H1 (cell line): ENCODE results near the gene PRRT1. TPM values are rescaled to one million over a fixed set of nuclear protein-coding genes. Genes with fewer than 3 reads are reported as not detected.
A peak's percentile ranks its signal among the peaks of the same experiment; 100 is the strongest.

Experiments
- CTCF ChIA-PET: fragments of 300-600 bp; sonication (Branson Sonifier 250); formaldehyde crosslinking; loops from one replicate; lab custom pipeline; 2021; ENCODE audit not compliant: partially characterized antibody; lab: Charles Lee
- POLR2A ChIA-PET: fragments of 300-600 bp; sonication (Branson Sonifier 250); formaldehyde crosslinking; loops from one replicate; lab custom pipeline; 2021; ENCODE audit warnings: inconsistent platforms; ENCODE audit not compliant: partially characterized antibody; lab: Charles Lee
- DNase-seq, 2 experiments: peaks; one replicate each; pipeline versions ENCODE4 v3.0.0 to v3.0.0-alpha.2; 2010 to 2022; ENCODE audit warnings: low spot score in 2 of 2, low read depth in 1 of 2, mixed read lengths in 1 of 2
- FAIRE-seq: peaks from 2 replicates; lab custom pipeline; 2011; peaks lifted over from hg19 to GRCh38; lab: Jason Lieb, UNC
- H2AFZ ChIP-seq: 2 replicates; pipeline ENCODE4 v1.8.1; 2012; ENCODE audit warnings: low read length, inconsistent platforms
- H2AK5ac ChIP-seq: 2 replicates; pipeline ENCODE4 v1.6.1; 2013; ENCODE audit warnings: low read depth, low read length
- H2BK120ac ChIP-seq: replicated peaks from 2 replicates; pipeline ENCODE3; 2013; ENCODE audit warnings: low read depth, low read length, inconsistent platforms
- H2BK12ac ChIP-seq: 2 replicates; pipeline ENCODE4 v1.6.1; 2013; ENCODE audit warnings: low read depth, low read length
- H2BK15ac ChIP-seq: 2 replicates; pipeline ENCODE4 v1.6.1; 2013; ENCODE audit warnings: low read length
- H2BK20ac ChIP-seq: 2 replicates; pipeline ENCODE4 v1.6.1; 2013; ENCODE audit warnings: low read length
- H2BK5ac ChIP-seq: 2 replicates; pipeline ENCODE4 v1.6.1; 2013; ENCODE audit warnings: low read depth, low read length
- H3K14ac ChIP-seq: 2 replicates; pipeline ENCODE4 v1.6.1; 2013; ENCODE audit warnings: inconsistent platforms; ENCODE audit not compliant: insufficient read length
- H3K18ac ChIP-seq: 2 replicates; pipeline ENCODE4 v1.6.1; 2013; ENCODE audit warnings: low read length; ENCODE audit errors: extremely low read depth
- H3K23ac ChIP-seq: 2 replicates; pipeline ENCODE4 v1.6.1; 2013; ENCODE audit warnings: inconsistent platforms; ENCODE audit not compliant: insufficient read length
- H3K23me2 ChIP-seq: 2 replicates; pipeline ENCODE4 v1.6.1; 2013; ENCODE audit warnings: low read depth, low read length
- H3K27ac ChIP-seq: 2 replicates; pipeline ENCODE4 v1.6.1; 2011; ENCODE audit warnings: low read depth, low read length, inconsistent platforms
- H3K27me3 ChIP-seq, 4 experiments: replicated peaks in 1 of 4; 1 replicate in 1 of 4; 2 replicates in 3 of 4; pipeline versions ENCODE4 v1.6.1 to v1.8.1; 2011 to 2013; ENCODE audit warnings: low read length in 3 of 4, mild to moderate bottlenecking in 3 of 4, inconsistent platforms in 2 of 4, mixed read lengths in 2 of 4, moderate library complexity in 1 of 4; ENCODE audit not compliant: control insufficient read depth in 3 of 4, insufficient read depth in 3 of 4; ENCODE audit errors: extremely low read depth in 1 of 4
- H3K36me3 ChIP-seq, 4 experiments: 2 replicates each; pipeline versions ENCODE4 v1.6.1 to v1.8.1; 2011 to 2013; ENCODE audit warnings: mild to moderate bottlenecking in 4 of 4, low read length in 3 of 4, moderate library complexity in 2 of 4, control low read depth in 1 of 4, inconsistent platforms in 1 of 4; ENCODE audit not compliant: insufficient read depth in 4 of 4, control insufficient read depth in 2 of 4
- H3K4ac ChIP-seq: replicated peaks from 2 replicates; pipeline ENCODE3; 2013; ENCODE audit warnings: low read length, low read depth, mixed read lengths, inconsistent platforms; ENCODE audit not compliant: insufficient read length
- H3K4me1 ChIP-seq, 4 experiments: replicated peaks in 1 of 4; 1 replicate in 1 of 4; 2 replicates in 3 of 4; pipeline versions ENCODE4 v1.6.1 to v1.8.1; 2011 to 2013; ENCODE audit warnings: low read length in 3 of 4, inconsistent platforms in 2 of 4, mixed read lengths in 1 of 4; ENCODE audit not compliant: insufficient read depth in 4 of 4, control insufficient read depth in 3 of 4
- H3K4me2 ChIP-seq, 2 experiments: 2 replicates each; pipeline versions ENCODE4 v1.6.1 to v1.8.1; 2011 to 2013; ENCODE audit warnings: low read depth in 2 of 2, low read length in 2 of 2, control low read depth in 1 of 2, inconsistent platforms in 1 of 2, mild to moderate bottlenecking in 1 of 2; ENCODE audit not compliant: insufficient read depth in 1 of 2
- H3K4me3 ChIP-seq, 4 experiments: fragments of 200-600, 300-600 bp in 1 of 4; sonication (generic), shearing (Covaris generic), sonication (Bioruptor Twin) in 1 of 4; 2 replicates each; pipeline versions ENCODE4 v1.5.1 to v1.8.1; 2011 to 2016; ENCODE audit warnings: low read length in 4 of 4, low read depth in 3 of 4, control low read depth in 2 of 4, inconsistent platforms in 2 of 4, mild to moderate bottlenecking in 2 of 4, mixed read lengths in 1 of 4, moderate library complexity in 1 of 4; ENCODE audit not compliant: insufficient read depth in 2 of 4; ENCODE audit errors: extremely low read depth in 1 of 4
- H3K56ac ChIP-seq: replicated peaks from 2 replicates; pipeline ENCODE3; 2013; ENCODE audit warnings: low read depth, mild to moderate bottlenecking, mixed read lengths, low read length, inconsistent platforms; ENCODE audit not compliant: insufficient read length
- H3K79me1 ChIP-seq: 2 replicates; pipeline ENCODE4 v1.6.1; 2013; ENCODE audit warnings: low read depth, low read length, control low read depth
- H3K79me2 ChIP-seq, 2 experiments: 2 replicates each; pipeline versions ENCODE4 v1.6.1 to v1.8.1; 2012 to 2013; ENCODE audit warnings: low read length in 2 of 2, mild to moderate bottlenecking in 2 of 2, inconsistent platforms in 1 of 2; ENCODE audit not compliant: insufficient read depth in 2 of 2, control insufficient read depth in 1 of 2
- H3K9ac ChIP-seq, 4 experiments: replicated peaks in 1 of 4; 1 replicate in 1 of 4; 2 replicates in 3 of 4; pipeline versions ENCODE4 v1.6.1 to v1.8.1; 2011 to 2013; ENCODE audit warnings: low read depth in 3 of 4, low read length in 3 of 4, control low read depth in 2 of 4, mild to moderate bottlenecking in 2 of 4, moderate library complexity in 2 of 4, inconsistent platforms in 1 of 4; ENCODE audit errors: extremely low read depth in 1 of 4
- H3K9me3 ChIP-seq, 2 experiments: 2 replicates each; pipeline versions ENCODE4 v1.6.1 to v1.8.1; 2012 to 2013; ENCODE audit warnings: mild to moderate bottlenecking in 2 of 2, moderate library complexity in 2 of 2, control low read depth in 1 of 2, inconsistent platforms in 1 of 2, low read depth in 1 of 2, low read length in 1 of 2, mixed read lengths in 1 of 2; ENCODE audit not compliant: insufficient read depth in 2 of 2
- H4K20me1 ChIP-seq, 2 experiments: replicated peaks in 1 of 2; 2 replicates each; pipeline versions ENCODE3 to v1.8.1; 2011 to 2013; ENCODE audit warnings: inconsistent platforms in 2 of 2, low read length in 2 of 2, mild to moderate bottlenecking in 1 of 2; ENCODE audit not compliant: insufficient read depth in 2 of 2, control insufficient read depth in 1 of 2
- H4K5ac ChIP-seq: 2 replicates; pipeline ENCODE4 v1.6.1; 2013; ENCODE audit warnings: low read length, low read depth, mixed read lengths, inconsistent platforms; ENCODE audit not compliant: insufficient read length
- H4K8ac ChIP-seq: 2 replicates; pipeline ENCODE4 v1.8.0; 2013; ENCODE audit warnings: mild to moderate bottlenecking, moderate library complexity, low read length, inconsistent platforms; ENCODE audit not compliant: insufficient read depth; ENCODE audit errors: extremely low read depth
- H4K91ac ChIP-seq: replicated peaks from 2 replicates; pipeline ENCODE3; 2013; ENCODE audit warnings: low read length, mixed read lengths, inconsistent platforms; ENCODE audit not compliant: insufficient read length
- BACH1 ChIP-seq: IDR thresholded peaks from 2 replicates; pipeline ENCODE4 v1.6.1; 2012; ENCODE audit warnings: low read length, improper control_type of control experiment
- CHD2 ChIP-seq: IDR thresholded peaks from 2 replicates; pipeline ENCODE4 v1.6.1; 2012; ENCODE audit warnings: low read length, improper control_type of control experiment
- FOSL1 ChIP-seq: IDR thresholded peaks from 2 replicates; pipeline ENCODE4 v1.6.1; 2011; ENCODE audit warnings: mild to moderate bottlenecking, low read depth, low read length, moderate library complexity; ENCODE audit not compliant: insufficient read depth
- KDM1A ChIP-seq: fragments of 200-600, 300-600 bp; sonication (generic); IDR thresholded peaks from 2 replicates; pipeline ENCODE4 v1.7.1; 2016; ENCODE audit warnings: mild to moderate bottlenecking, low read length, borderline replicate concordance
- MAX ChIP-seq: IDR thresholded peaks from 2 replicates; pipeline ENCODE4 v1.6.1; 2012; ENCODE audit warnings: inconsistent platforms
- POLR2A ChIP-seq, 2 experiments: IDR thresholded peaks; 1 replicate in 1 of 2; 2 replicates in 1 of 2; pipeline ENCODE4 v1.6.1; 2011; ENCODE audit warnings: low read depth in 2 of 2, low read length in 2 of 2, mild to moderate bottlenecking in 2 of 2; ENCODE audit errors: control extremely low read depth in 1 of 2
- POU5F1 ChIP-seq: IDR thresholded peaks from 2 replicates; pipeline ENCODE4 v1.6.1; 2011; ENCODE audit warnings: low read depth, mild to moderate bottlenecking, low read length, moderate library complexity
- SP1 ChIP-seq: IDR thresholded peaks from 2 replicates; pipeline ENCODE4 v1.6.1; 2011; ENCODE audit warnings: low read depth, low read length
- TAF1 ChIP-seq: IDR thresholded peaks from 2 replicates; pipeline ENCODE4 v1.6.1; 2011; ENCODE audit warnings: mild to moderate bottlenecking, low read depth, low read length
- ZNF274 ChIP-seq: IDR thresholded peaks from 2 replicates; pipeline ENCODE4 v1.7.0; 2012; ENCODE audit warnings: low read length, borderline replicate concordance; ENCODE audit errors: extremely low read depth
- WGBS, 2 experiments: shearing (Covaris generic) in 1 of 2; methylation state at CpG; one replicate each; pipeline versions ENCODE4 v1.1.6 to v1.1.7; 2013 to 2015; ENCODE audit warnings: low lambda C conversion rate in 2 of 2, mixed read lengths in 2 of 2, inconsistent platforms in 1 of 2, low coverage in 1 of 2, missing lambda C conversion rate in 1 of 2; ENCODE audit not compliant: insufficient replicate concordance in 2 of 2, insufficient coverage in 1 of 2, insufficient read length in 1 of 2; ENCODE audit errors: extremely low coverage in 1 of 2, missing lambda C conversion rate in 1 of 2; 5-methylcytosine and 5-hydroxymethylcytosine counted together
- polyA plus RNA-seq, 7 experiments: library from polyadenylated mRNA; depleted of rRNA in 3 of 7; stranded (reverse) in 5 of 7; unstranded in 2 of 7; fragments of >200 nt in 5 of 7; fragments of 200-250 nt in 2 of 7; gene quantifications; 1 replicate in 5 of 7; 2 replicates in 1 of 7; 4 replicates in 1 of 7; pipeline versions ENCODE4 v1.2.1 to v1.2.3, GENCODE V29; 2011 to 2013; ENCODE audit warnings: missing spikeins in 2 of 7, mixed read lengths in 2 of 7
- total RNA-seq: library from RNA; stranded (reverse); fragmentation: NEBNext Ultra II Directional; extraction: Animal tissue kit (Norgen Biotek cat#: 25700); gene quantifications from 2 replicates; pipeline ENCODE4 v1.2.1, GENCODE V29; 2021

The PRRT1 gene
- total and polyA plus RNA-seq, 2 of the 8 experiments (the other 6 are each of a cell fraction or from before 2014, with no cell fraction given), result 0.71 to 2.8 TPM

- no peak for FAIRE-seq
- Histone ChIP-seq H3K36me3 (peaks cover 4 to 14% (median 10%) of the 10 kb centered on the region in 4 experiments; a peak in 6 of 8 replicates), H2BK20ac (no peak within 1 kb of the TSS)
- TF ChIP-seq MAX, result peak; percentile 66
- TF ChIP-seq POLR2A (IDR thresholded peaks at IDR 0.05; ENCODE audit: control extremely low read depth in 1 of 2, low read depth in 2 of 2, low read length in 2 of 2), result peak in 1 of 2 experiments; percentile 71; a peak in 1 of 3 replicates
- TF ChIP-seq SP1, result peak; percentile 68; the same call in 1 of the 2 replicates
- no peak for TF ChIP-seq FOSL1
- no peak for TF ChIP-seq KDM1A
- TF ChIP-seq BACH1, result peak; percentile 18; the same call in 1 of the 2 replicates
- TF ChIP-seq ZNF274, result no peak
- TF ChIP-seq CHD2, result peak; percentile 84
- TF ChIP-seq TAF1, result peak; percentile 70; the same call in 1 of the 2 replicates
- TF ChIP-seq POU5F1, result no peak
Measured at GRCh38 chr6:32153564-32154513, 2.1 kb upstream of the PRRT1 start, which contains the start of gene PPT2. Gene PPT2 (plus strand): TSS chr6:32154141. CDS start chr6:32154595, 454 bp downstream.

More at GRCh38 chr6:32153564-32154513, 2.1 kb upstream of the PRRT1 start, which contains the start of gene PPT2:
- H3K27ac ChIP-seq, result peak within 1 kb of the TSS; percentile 70
- peak within 1 kb of the TSS; percentile 77 for H2BK120ac ChIP-seq
- WGBS, 2 experiments, result 2% methylated on average over 38 of the region's 52 CpGs; no CpG with 5 or more reads in 1 of the 2 experiments
- CTCF ChIA-PET, result interaction anchor here (1.0 to 3.3 kb wide), 11 partner anchors 10 to 42 kb away, joined by 3 to 19 read pairs (median 6); partner anchors contain the start of genes ATF6B, EGFL8 and FKBPL
- H4K20me1 ChIP-seq, result no peaks in the 10 kb centered on the region
- 0 out of 2 replicates have a peak, but pooled peaks cover 3% of the 10 kb centered on the region for H3K79me1 ChIP-seq
- H3K9me3 ChIP-seq, result no peaks in the 10 kb centered on the region
- peak within 1 kb of the TSS; percentile 54 for H2AFZ ChIP-seq
- H3K79me2 ChIP-seq, result peaks cover 0 to 5% of the 10 kb centered on the region in 2 experiments; a peak in 1 of 4 replicates
- no peak within 1 kb of the TSS for H3K56ac ChIP-seq
- H3K27me3 ChIP-seq, result peaks cover 4 to 40% (median 37%) of the 10 kb centered on the region in 4 experiments
- peak within 1 kb of the TSS; percentile 92 to 94 for H3K4me2 ChIP-seq
- no peak within 1 kb of the TSS for H3K14ac ChIP-seq
- H3K23me2 ChIP-seq, result peaks cover 25% of the 10 kb centered on the region
- no peak within 1 kb of the TSS for H4K5ac ChIP-seq
- H4K91ac ChIP-seq, result peak within 1 kb of the TSS; percentile 58
- peak within 1 kb of the TSS; percentile 77 to 98 (median 92) for H3K4me3 ChIP-seq
- 0 out of 2 replicates have a peak within 1 kb of the TSS, but pooled peaks have one; percentile 43 for H2AK5ac ChIP-seq
- peak within 1 kb of the TSS; percentile 71; the same call in 1 of the 2 replicates for H2BK12ac ChIP-seq
- H3K4ac ChIP-seq, result peak within 1 kb of the TSS; percentile 24
- H3K4me1 ChIP-seq, result peaks cover 10 to 28% (median 16%) of the 10 kb centered on the region in 4 experiments
- DNase-seq, result peak; percentile 74 to 88
- peak within 1 kb of the TSS; percentile 87; the same call in 1 of the 2 replicates for H4K8ac ChIP-seq
- POLR2A ChIA-PET, result interaction anchor here (0.8 to 4.7 kb wide), 16 partner anchors 8 to 104 kb away, joined by 3 to 30 read pairs (median 4); partner anchors contain the start of genes AGPAT1, ATF6B, EGFL8 and FKBPL
- peak within 1 kb of the TSS; percentile 93 for H3K18ac ChIP-seq
- peak within 1 kb of the TSS; percentile 65 to 80 (median 73) for H3K9ac ChIP-seq
- peak within 1 kb of the TSS; percentile 87; the same call in 1 of the 2 replicates for H2BK5ac ChIP-seq
- no peak within 1 kb of the TSS for H3K23ac ChIP-seq
- 0 out of 2 replicates have a peak within 1 kb of the TSS, but pooled peaks have one; percentile 10 for H2BK15ac ChIP-seq
